NCI-H128 (cell line): Measurements from ENCODE around the gene MAST4.

Experiments used
- DNase-seq: peaks from one replicate; lab custom pipeline; 2025; ENCODE audit not compliant: unreplicated experiment; lab: John Stamatoyannopoulos, UW

MAST4 gene

DNA sequence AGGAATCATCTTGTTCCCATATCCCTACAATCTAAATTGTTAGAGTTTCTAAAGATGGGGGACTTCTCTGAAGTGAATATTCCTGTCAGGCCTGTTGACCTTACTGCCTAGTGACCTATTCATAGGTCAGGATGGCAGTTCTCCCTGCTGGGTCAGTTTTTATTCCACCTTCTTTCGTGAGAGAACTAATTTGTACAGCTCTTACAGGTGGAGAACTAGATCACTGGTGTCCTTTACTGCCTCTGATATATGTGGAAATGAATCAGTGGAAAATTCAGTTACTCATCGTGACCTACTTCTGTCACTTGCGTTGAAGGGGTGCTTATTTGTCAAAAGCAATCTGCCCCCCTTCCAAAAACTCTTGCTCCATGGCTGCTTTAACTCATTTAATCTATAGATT, 435.5 kb downstream of the MAST4 start:
- no peak for DNase-seq

DNA sequence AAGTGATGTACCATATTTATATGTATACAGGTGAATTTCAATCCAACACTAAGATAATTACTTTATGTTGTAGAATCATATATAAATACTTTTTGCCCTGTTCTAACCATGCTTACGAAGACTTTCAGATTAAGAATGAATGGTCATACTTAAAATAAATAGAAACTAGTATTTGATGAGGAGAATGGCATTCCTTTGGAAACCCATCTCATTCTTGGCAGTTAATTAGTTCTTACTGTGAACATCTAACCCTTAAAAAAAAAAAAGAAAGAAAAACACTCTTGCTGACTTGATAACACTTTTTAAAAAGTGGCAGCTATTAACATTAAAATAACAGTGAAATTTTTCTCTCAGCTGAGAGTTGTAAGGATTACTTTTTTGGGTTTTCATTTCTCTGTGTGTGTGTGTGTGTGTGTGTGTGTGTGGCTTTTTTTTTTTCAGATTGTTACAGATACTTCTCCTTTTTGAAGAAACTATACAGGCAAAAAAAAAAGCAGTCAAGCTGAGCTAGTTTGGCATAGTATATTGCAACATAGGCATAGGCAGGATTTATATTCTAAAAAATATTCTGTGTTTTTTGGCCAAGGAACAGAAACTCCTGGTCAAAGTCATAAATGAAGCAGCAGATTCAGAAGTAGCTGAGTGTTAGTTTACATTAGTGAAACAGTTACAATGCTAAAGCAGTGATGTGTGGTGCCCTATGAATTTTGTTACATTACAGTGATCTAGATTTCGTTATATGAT, 436.9 kb downstream of the MAST4 start:
- DNase-seq, result no peak

DNA sequence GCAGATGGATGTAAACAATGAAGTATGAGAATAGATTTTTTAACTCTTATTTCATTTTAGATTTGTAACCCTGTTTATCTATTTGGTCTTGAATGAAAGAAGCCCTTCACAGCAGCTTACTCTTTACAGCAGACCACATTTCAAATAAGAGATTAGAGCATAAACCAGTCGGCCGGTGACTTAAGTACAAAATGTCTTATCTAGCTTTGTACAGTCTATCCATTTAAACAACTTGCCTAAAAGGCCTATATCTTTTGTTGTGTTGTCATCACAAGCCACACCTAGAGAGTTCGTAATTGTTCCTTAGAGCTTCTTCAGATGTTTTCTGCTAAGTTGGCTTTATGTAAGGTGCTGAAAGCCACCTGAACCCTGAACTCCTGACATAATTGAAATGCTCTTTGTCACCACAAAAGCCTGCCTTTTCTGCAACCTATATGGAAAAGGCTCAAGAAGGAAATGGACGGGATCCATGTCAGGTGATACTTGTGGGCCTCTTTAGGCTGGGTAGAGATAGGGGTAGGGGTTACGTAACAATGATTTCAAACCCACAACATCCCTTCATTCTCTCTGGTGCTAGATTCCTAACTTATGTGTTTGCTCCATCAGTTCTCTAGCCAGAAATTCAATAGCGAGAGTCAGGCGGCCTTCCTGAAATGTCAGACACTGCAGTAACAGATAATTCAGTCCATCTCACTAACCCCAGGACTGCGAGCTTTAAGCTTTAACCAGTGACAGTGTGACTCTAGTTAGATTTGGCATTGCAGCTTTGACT, 437.9 kb downstream of the MAST4 start:
- no peak for DNase-seq

DNA sequence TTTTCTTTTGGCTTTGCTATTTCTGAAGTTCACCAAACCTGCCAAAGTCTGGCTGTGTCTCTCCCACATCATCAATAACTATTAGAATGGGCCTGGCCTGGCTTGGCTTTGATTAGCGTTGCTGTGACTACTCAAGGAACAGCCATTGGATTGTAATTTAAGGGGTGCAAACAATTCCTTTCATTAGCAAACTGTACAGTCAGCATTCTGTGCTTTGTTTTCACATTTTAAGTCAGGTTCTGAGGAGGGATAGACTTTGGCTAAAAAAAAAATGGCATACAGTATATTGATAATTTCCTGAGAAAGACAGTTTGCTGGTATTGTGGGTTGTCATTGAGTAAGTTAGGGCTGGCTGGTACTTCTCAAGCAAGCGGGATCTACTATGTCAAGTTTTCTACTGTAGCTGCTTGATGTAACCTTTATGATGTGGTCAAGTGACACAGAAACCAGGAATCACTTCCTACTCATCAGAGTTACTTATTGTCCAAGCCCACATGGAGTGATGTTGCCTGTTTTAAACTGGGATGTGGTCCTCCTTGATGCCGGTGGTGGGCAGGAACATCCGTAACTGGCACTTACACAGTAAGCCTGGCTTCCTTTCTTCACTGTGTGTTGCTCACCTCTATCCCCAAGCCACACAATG, 439.0 kb downstream of the MAST4 start:
- no peak for DNase-seq

DNA sequence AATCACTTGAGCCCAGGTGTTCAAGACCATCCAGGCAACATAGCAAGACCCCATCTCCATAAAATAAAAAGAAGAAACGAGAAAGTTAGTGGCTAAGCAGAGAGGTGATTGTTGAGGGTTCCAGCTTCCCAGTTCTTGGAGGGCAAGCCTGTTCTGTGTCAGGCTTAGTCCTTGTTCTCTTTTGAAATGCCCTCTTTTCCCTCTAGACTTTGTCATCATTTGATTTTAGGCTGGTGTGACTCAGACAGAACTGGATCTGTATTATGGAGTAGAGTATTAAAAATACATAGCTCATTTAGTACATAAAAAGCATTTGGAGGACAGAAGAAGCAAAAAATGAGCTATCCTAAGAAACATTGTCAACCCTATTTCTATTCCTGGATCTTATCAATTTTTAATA, 441.0 kb downstream of the MAST4 start:
- DNase-seq, result no peak

DNA sequence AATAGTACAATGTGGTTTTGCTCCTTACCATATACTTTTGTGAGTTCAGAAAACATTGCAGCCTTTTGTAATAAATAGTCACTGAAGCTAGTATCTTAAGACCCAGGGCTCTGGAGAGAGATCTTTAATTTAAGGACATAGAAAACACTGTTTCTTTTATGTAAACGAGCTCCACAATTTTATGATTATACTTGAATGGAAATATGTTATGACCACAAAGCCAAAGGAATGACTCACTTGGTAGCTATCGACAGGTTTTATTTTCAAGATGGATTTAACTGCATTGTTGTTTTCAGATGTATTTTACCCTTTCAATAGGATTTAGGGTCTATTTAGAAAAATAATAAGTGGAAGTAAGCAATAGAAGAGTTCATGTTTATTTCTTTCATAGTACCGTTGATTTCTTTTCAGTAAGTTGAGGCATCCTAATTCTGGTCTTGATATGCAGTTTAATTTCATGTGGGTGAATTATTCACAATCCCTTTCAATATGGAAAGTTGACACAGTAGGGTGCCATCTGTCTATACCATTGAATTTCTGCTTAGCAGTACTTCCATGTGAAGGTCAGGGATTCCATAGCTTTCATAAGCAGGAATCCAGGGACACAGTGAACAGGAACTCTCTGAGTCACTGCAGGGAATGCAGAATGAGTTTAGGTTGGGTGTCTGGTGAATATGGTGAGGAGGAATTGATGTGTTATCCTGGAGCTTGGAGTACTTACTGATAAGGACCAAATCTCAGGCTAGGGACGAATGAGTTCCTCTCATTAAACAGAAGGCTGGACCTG, 442.8 kb downstream of the MAST4 start:
- DNase-seq, result no peak

DNA sequence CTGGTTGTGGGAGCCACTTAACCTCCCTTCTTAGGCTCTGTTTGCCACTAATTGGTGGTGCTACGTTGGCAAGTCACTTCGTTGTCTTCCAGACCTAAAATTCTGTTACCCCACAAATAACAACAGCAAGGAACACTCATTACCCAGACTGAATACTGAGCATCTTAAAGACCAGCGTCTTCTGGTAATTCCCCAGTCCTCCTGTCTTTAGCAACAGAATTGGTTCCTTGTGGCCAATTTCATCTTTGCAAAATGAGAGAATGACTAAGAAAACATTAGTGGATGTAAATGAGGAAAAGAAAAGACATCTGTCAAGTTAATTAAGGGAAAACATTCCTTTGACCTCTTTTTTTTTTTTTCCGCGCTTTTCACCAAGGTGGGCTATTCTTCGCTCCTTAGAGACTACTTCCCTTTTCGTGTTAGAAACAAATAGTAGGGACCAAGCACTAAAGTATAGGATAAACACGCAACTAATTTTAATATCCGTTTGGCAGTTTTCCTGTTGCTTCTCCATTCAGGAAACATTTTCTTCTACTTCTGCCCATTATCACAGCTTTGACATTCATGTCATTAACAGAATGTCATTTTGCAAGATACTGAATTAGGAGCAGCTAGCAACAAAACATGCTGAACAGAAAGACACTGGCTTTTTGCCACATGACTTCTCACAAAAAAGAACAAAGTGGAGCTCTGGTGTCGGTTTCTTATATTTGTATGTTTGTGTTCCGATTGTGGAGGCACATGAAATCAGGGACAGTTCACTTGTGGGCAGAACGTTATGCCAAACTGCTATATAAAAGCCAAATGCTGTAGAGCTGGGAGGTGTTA, 446.2 kb downstream of the MAST4 start:
- DNase-seq, result no peak

DNA sequence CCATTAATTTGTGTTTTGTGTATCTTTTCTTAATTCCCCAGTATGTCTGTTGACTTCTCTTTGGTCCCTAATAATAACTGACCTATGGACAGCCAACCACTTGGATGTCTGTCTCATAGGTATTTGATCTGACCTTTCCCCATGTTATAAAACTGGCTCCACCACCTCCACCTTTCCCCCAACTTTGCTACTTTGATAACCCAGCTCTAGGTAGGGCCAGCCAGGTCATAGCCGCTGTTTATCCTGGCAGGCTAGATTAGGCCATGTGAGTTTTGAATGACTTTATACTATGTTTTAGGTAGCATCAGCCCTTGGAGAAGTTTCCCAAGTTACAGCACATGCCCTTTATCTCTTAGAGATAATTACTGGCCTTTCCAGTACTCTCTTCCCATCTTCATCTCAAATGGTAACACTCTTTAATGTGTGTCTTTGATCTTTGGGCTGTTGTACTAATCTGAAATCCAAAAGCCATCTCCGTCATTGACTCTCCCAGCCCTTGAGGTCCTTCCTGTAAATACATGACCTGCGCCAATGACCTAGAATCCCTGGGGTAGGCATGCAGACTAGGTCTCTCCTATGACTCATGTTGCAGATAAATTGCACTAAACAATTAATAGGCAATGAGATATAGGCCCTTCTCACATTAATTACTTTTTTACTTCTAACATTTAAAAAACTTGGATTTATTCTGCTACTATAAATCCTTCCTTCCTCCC, 447.8 kb downstream of the MAST4 start:
- DNase-seq, result no peak

DNA sequence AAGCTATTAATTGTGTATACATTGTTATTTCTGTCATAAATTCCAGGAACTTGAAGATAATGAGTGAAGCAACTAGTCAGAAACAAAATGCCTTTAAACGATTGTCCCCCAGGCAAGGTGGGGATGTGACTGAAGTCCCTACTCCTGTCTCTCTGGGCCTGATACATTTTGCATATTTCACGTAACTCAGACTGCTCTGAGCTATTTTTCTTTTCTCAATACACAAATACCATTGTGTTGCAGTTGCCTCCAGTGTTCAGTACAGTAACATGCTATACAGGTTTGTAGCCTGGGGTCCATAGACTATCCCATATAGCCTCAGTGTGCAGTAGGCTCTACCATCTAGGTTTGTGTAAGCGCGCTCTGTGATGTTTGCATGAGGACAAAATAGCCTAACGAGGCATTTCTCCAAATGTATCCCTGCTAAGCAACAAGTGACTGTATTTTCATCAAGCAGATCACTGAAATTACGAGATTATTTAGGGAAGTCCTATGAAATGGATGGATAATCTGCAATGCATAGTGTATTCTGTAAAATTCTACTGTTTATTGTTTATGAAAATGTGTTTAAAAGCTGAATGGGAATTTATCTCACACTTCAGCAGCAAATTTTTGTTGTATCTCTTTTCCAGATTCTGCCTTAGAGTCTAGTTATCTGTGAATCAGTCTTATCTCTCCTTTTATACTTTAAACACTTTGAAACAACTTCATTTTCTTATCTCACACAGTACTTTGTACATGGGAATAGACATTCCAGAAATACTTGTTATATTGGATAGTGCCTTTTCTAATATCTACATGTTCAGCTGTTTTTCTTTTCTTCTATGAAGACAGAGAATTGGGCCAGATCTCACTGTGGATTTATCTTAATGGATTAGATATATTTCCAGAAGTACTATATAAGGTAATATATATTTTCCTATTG, 449.9 kb downstream of the MAST4 start:
- DNase-seq, result no peak

DNA sequence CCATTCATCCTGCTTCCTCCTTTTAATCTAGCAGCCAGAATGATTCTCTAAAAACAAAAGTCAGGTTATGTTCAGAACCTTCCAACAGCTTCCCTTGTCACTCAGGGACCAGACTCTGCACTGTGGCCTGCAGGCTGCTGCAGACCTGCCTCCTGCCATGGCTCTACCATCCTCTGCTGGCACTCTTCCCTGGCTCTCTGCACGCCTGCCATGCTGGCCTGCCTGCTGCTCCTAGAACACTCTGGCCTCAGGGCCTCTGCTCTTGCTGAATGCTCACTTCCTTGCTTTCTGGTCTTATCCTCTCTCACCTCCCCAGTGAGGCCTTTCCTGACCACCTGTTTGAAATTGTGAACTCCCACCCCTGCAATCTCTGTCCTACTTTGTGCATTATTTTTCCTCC, 451.0 kb downstream of the MAST4 start:
- no peak for DNase-seq

DNA sequence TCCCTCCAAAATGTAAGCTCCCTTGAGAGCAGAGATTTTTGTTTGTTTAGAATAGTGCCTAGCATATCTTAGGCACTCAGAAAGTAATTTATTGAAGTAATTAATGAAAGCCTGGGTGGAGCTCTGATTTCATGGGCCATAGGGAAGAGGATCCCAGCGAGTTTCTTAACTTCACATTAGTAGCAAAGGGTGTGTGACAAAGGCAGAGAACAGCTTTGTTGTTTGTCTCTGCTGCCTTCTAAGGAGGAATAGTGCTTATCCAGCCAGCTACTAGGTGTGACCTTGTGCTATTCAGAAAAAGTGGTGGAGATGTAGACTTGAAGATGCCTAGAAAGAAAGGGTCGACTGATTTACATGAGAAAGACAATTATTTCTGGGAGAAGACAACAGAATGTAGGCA, 451.4 kb downstream of the MAST4 start:
- no peak for DNase-seq

DNA sequence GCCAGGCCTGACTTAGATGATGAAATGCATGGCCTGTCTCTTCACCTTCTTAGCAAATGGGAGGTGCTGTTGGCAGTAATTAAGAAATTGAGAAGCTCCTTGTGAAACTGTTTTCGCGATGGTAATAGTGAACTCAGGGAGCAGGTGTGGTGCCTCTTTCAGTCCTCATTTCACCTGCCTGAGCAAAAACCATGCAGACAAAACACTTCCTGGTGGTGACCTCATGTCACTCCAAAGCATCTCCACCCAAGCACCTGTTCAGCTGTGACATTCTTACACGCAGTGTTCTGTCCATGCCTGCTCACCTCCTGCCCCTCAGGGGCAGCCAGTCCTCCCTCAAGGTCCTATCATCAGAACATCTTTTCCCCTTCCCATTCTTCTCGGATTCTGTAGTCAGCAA, 453.9 kb downstream of the MAST4 start:
- no peak for DNase-seq

DNA sequence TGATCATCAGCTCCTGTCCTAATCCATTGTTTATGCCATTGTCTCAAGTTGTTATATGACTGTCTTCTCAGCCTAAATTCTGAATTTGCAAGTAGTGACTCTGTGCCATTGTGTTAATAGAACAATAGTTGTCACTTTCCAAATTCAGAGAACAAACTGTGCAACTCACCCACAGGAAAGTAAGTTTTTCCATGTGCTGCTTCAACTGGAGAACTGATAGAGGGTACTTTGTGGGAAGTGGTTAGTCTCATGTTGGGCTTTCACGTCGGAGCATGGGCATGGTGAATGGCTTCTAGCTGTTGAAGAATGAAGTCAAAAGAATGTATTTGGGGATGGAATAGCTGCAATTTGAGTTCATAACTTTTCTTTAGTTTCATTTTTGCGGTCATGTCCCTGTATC, 454.4 kb downstream of the MAST4 start:
- DNase-seq, result no peak

DNA sequence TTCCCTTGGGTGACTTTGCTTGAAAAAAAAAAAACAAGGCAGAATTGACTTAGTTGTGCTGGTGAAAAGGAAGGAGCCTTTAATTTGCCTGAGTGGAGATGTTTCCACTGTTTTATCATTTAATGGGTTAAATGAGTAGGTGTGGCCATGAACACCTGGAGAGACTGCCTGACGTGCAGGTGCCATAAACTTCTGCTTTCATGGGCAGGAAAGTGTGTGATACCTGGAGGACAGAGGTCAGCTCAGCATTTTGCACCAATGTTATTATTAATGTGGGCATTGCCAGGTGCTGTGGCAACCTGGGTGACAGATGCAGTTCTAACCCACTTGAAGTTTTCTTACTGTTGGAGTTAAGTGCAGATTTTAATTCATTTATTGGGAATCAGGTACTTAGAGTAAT, 455.0 kb downstream of the MAST4 start:
- no peak for DNase-seq

DNA sequence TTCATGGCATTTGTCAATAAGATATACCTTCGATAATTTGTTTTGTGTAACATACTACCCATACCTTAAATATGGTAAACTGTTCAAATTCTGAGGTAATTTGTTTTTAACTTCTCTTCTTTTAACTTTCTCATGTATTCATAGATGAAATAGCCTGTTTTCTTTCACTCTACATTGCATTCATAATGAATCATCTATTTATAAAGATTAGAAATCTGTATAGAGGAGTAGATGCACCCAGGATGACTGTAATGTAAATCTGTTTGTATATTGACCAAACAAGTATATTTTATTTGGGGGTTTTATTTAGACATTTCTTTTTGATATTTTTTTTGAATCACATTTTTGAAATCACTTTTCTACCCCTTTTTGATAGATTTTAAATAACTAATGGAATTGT, 455.8 kb downstream of the MAST4 start:
- no peak for DNase-seq

DNA sequence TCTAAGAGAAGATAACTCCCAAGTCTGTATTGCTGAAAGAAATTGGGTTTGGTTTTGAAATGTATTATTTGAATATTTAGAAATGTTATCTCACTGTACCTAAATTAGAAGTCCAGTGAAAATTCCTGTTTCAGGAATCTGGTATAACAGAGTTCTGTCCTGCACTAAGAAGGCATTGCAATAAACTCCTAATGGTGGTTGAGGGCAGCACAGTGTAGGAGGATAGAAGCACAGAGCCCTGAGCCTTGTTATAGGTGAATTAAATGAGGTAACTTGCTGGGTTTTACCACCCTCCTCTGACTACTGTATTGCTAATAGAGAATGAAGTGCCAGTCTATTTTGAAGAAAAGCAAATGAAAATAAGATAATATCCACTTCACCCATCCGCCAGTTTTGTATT, 457.0 kb downstream of the MAST4 start:
- no peak for DNase-seq

DNA sequence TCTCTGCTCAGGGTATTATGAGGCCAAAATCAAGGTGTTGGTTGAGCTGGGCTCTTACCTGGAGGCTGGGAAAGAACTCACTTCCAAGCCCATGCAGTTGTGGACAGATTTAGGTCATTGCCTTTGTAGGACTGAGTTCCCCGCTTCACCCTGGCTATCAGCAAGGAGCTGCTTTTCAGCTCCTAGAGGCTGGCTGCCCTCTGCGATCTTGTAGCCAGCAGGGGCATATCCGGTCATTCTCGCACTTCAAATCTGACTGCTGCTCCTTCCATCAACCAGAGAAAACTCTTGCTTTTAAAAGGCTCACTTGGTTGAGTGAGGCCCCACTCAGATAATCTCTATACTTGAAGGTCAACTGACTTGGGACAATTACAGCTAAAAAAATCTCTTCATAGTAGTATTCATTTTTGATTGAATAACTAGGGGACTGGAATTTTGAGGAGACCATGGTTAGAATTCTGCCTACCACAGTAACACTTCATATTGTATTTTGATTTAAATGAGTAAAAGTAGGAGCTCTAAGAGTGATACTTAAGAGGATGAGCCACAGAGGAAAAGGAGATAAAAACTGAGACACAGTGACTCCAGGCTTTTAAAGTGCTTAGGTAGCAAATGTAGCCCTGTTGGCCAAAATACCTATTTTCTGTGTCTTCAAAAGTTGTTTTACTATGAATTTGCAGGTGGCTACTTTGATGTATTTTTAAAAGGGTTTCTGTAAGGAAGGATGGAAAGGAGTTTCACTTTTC, 463.0 kb downstream of the MAST4 start:
- DNase-seq, result no peak
